H9 (cell line): Measurements from ENCODE around the gene UTF1. TPM values are rescaled to one million over a fixed set of nuclear protein-coding genes. Genes with fewer than 3 reads are reported as not detected.

Source experiments
- DNase-seq: peaks from one replicate; pipeline ENCODE4 v3.0.0-alpha.2; 2017
- H2AFZ ChIP-seq: one replicate; pipeline ENCODE4 v1.6.1; 2013; ENCODE audit warnings: mild to moderate bottlenecking, low read length, control low read depth, moderate library complexity
- H2AK5ac ChIP-seq: 2 replicates; pipeline ENCODE4 v1.6.1; 2013; ENCODE audit warnings: low read length, control low read depth, mixed read lengths; ENCODE audit not compliant: insufficient read length
- H2BK120ac ChIP-seq: one replicate; pipeline ENCODE4 v1.6.1; 2013; ENCODE audit warnings: low read depth, mild to moderate bottlenecking, low read length, control low read depth, inconsistent platforms; ENCODE audit not compliant: poor library complexity, severe bottlenecking
- H2BK12ac ChIP-seq: 2 replicates; pipeline ENCODE4 v1.6.1; 2013; ENCODE audit warnings: low read length, control low read depth, mixed read lengths, low read depth; ENCODE audit not compliant: insufficient read length
- H2BK15ac ChIP-seq: 2 replicates; pipeline ENCODE4 v1.6.1; 2013; ENCODE audit warnings: low read depth, low read length, control low read depth
- H2BK20ac ChIP-seq: one replicate; pipeline ENCODE4 v1.6.1; 2013; ENCODE audit warnings: low read depth, mild to moderate bottlenecking, low read length, control low read depth, inconsistent platforms; ENCODE audit not compliant: poor library complexity, severe bottlenecking
- H2BK5ac ChIP-seq: 2 replicates; pipeline ENCODE4 v1.6.1; 2013; ENCODE audit warnings: low read length, control low read depth, mixed read lengths; ENCODE audit not compliant: insufficient read length
- H3K14ac ChIP-seq: 2 replicates; pipeline ENCODE4 v1.6.1; 2013; ENCODE audit warnings: low read length, control low read depth; ENCODE audit not compliant: insufficient read depth
- H3K18ac ChIP-seq: 2 replicates; pipeline ENCODE4 v1.6.1; 2013; ENCODE audit warnings: low read depth, mild to moderate bottlenecking, mixed read lengths, low read length, control low read depth; ENCODE audit not compliant: insufficient read length
- H3K23ac ChIP-seq: 2 replicates; pipeline ENCODE4 v1.6.1; 2013; ENCODE audit warnings: low read length, control low read depth, mixed read lengths, low read depth; ENCODE audit not compliant: insufficient read length
- H3K23me2 ChIP-seq: 2 replicates; pipeline ENCODE4 v1.6.1; 2013; ENCODE audit warnings: low read depth, mild to moderate bottlenecking, mixed read lengths, low read length, control low read depth; ENCODE audit not compliant: insufficient read length, poor library complexity, severe bottlenecking
- H3K27ac ChIP-seq: 2 replicates; pipeline ENCODE4 v1.5.1; 2013; ENCODE audit warnings: low read length, control low read depth, mixed read lengths, low read depth; ENCODE audit not compliant: insufficient read length
- H3K27me3 ChIP-seq: 2 replicates; pipeline ENCODE4 v1.6.1; 2013; ENCODE audit warnings: low read length, control low read depth, inconsistent platforms; ENCODE audit not compliant: insufficient read depth
- H3K4ac ChIP-seq: 2 replicates; pipeline ENCODE4 v1.6.1; 2013; ENCODE audit warnings: low read depth, mild to moderate bottlenecking, control low read depth, inconsistent platforms, low read length, moderate library complexity
- H3K4me1 ChIP-seq: 2 replicates; pipeline ENCODE4 v1.6.1; 2013; ENCODE audit warnings: low read length, control low read depth, inconsistent platforms; ENCODE audit not compliant: insufficient read depth
- H3K4me2 ChIP-seq: 2 replicates; pipeline ENCODE4 v1.6.1; 2013; ENCODE audit warnings: low read length, control low read depth, mixed read lengths; ENCODE audit not compliant: insufficient read length, insufficient read depth
- H3K56ac ChIP-seq: 2 replicates; pipeline ENCODE4 v1.6.1; 2013; ENCODE audit warnings: low read depth, mild to moderate bottlenecking, mixed read lengths, low read length, control low read depth; ENCODE audit not compliant: insufficient read length
- H3K79me1 ChIP-seq: 2 replicates; pipeline ENCODE4 v1.6.1; 2013; ENCODE audit warnings: low read depth, mild to moderate bottlenecking, moderate library complexity, low read length, control low read depth, inconsistent platforms; ENCODE audit not compliant: insufficient read depth, poor library complexity, severe bottlenecking
- H3K79me2 ChIP-seq: 2 replicates; pipeline ENCODE4 v1.6.1; 2013; ENCODE audit warnings: low read length, control low read depth, inconsistent platforms; ENCODE audit not compliant: insufficient read depth
- H3K9ac ChIP-seq: 2 replicates; pipeline ENCODE4 v1.6.1; 2013; ENCODE audit warnings: low read length, control low read depth, mixed read lengths; ENCODE audit not compliant: insufficient read length; ENCODE audit errors: extremely low read depth
- H3K9me3 ChIP-seq: one replicate; pipeline ENCODE4 v1.6.1; 2013; ENCODE audit warnings: low read depth, low read length, inconsistent platforms; ENCODE audit not compliant: control insufficient read depth
- H3T11ph ChIP-seq: one replicate; pipeline ENCODE4 v1.6.1; 2013; ENCODE audit warnings: mild to moderate bottlenecking, low read length, control low read depth, inconsistent platforms
- H4K20me1 ChIP-seq: one replicate; pipeline ENCODE4 v1.6.1; 2013; ENCODE audit not compliant: control insufficient read depth, insufficient read length, insufficient read depth
- H4K5ac ChIP-seq: 2 replicates; pipeline ENCODE4 v1.6.1; 2013; ENCODE audit warnings: low read depth, mild to moderate bottlenecking, mixed read lengths, low read length, control low read depth; ENCODE audit not compliant: insufficient read length
- H4K8ac ChIP-seq: replicated peaks from 2 replicates; pipeline ENCODE4 v1.6.1; 2013; ENCODE audit warnings: low read length, control low read depth, mixed read lengths, low read depth; ENCODE audit not compliant: insufficient read length
- H4K91ac ChIP-seq: 2 replicates; pipeline ENCODE4 v1.6.1; 2013; ENCODE audit warnings: low read depth, mild to moderate bottlenecking, moderate library complexity, mixed read lengths, low read length, control low read depth; ENCODE audit not compliant: insufficient read length
- H3K27ac Mint-ChIP-seq, 3 experiments: 2 replicates in 2 of 3; 3 replicates in 1 of 3; pipeline ENCODE4 v1.8.0; 2020 to 2021; ENCODE audit warnings: mixed read lengths in 3 of 3, mild to moderate bottlenecking in 1 of 3, moderate library complexity in 1 of 3
- H3K27me3 Mint-ChIP-seq: 2 replicates; pipeline ENCODE4 v1.8.0; 2021; ENCODE audit warnings: low read depth, mild to moderate bottlenecking, moderate library complexity, mixed read lengths
- H3K36me3 Mint-ChIP-seq, 3 experiments: 2 replicates in 2 of 3; 3 replicates in 1 of 3; pipeline ENCODE4 v1.8.0; 2020 to 2021; ENCODE audit warnings: low read depth in 3 of 3, mixed read lengths in 3 of 3; ENCODE audit not compliant: insufficient read depth in 1 of 3
- H3K4me1 Mint-ChIP-seq, 2 experiments: 2 replicates each; pipeline ENCODE4 v1.8.0; 2020; ENCODE audit warnings: mixed read lengths in 2 of 2
- H3K4me3 Mint-ChIP-seq, 2 experiments: 2 replicates in 1 of 2; 3 replicates in 1 of 2; pipeline ENCODE4 v1.8.0; 2020 to 2021; ENCODE audit warnings: mild to moderate bottlenecking in 2 of 2, mixed read lengths in 2 of 2, moderate library complexity in 1 of 2
- H3K9me3 Mint-ChIP-seq, 2 experiments: 2 replicates in 1 of 2; 3 replicates in 1 of 2; pipeline ENCODE4 v1.8.0; 2020; ENCODE audit warnings: mild to moderate bottlenecking in 2 of 2, mixed read lengths in 2 of 2, moderate library complexity in 1 of 2
- CTCF ChIP-seq: fragments of 200-600 bp; sonication (generic); conservative IDR thresholded peaks from 3 replicates; pipeline ENCODE4 v1.8.0; 2021; ENCODE audit warnings: antibody characterized with exemption, mild to moderate bottlenecking
- WGBS: extraction: QIAGEN DNeasy Blood & Tissue Kit; methylation state at CpG from one replicate; pipeline ENCODE4 v1.1.7; 2013; ENCODE audit warnings: missing lambda C conversion rate, low lambda C conversion rate, mixed read lengths; ENCODE audit not compliant: insufficient read length; ENCODE audit errors: extremely low coverage; 5-methylcytosine and 5-hydroxymethylcytosine counted together
- total RNA-seq: library from RNA; stranded (reverse); gene quantifications from 2 replicates; pipeline ENCODE4 v1.2.1, GENCODE V29; 2021

Gene UTF1
- total RNA-seq, 1 experiment from 2014 or later, result 31.5 TPM

GRCh38 chr10:133202778-133203651, 27.0 kb upstream of the UTF1 start:
- no peak overlapping the region for H2AFZ ChIP-seq
- H3K4me2 ChIP-seq, result no peak overlapping the region
- H3K4me1 Mint-ChIP-seq, result no peaks in the 10 kb centered on the region
- no peak for TF ChIP-seq CTCF
- H3K23me2 ChIP-seq, result no peaks in the 10 kb centered on the region
- no peak overlapping the region for H2AK5ac ChIP-seq
- no peak overlapping the region for H3K56ac ChIP-seq
- no peaks in the 10 kb centered on the region; the same call in 1 of the 2 replicates for H3K27me3 Mint-ChIP-seq
- H3K18ac ChIP-seq, result no peak overlapping the region
- no peak overlapping the region for H3K14ac ChIP-seq
- H3K9me3 Mint-ChIP-seq, result no peaks in the 10 kb centered on the region
- H3K79me1 ChIP-seq, result no peaks in the 10 kb centered on the region
- no peak overlapping the region for H3K4ac ChIP-seq
- no peak for DNase-seq
- H3K36me3 Mint-ChIP-seq, result peaks cover 1 to 5% (median 2%) of the 10 kb centered on the region in 3 experiments; a peak in 3 of 7 replicates
- H3K4me3 Mint-ChIP-seq, result no peak overlapping the region
- no peak overlapping the region for H3T11ph ChIP-seq
- no peaks in the 10 kb centered on the region for H3K27me3 ChIP-seq
- H4K5ac ChIP-seq, result no peak overlapping the region
- H4K20me1 ChIP-seq, result no peaks in the 10 kb centered on the region
- no peak overlapping the region for H2BK5ac ChIP-seq
- no peak overlapping the region for H2BK120ac ChIP-seq
- no peak overlapping the region for H4K8ac ChIP-seq
- H3K23ac ChIP-seq, result no peak overlapping the region
- H3K4me1 ChIP-seq, result no peaks in the 10 kb centered on the region
- H2BK20ac ChIP-seq, result no peak overlapping the region
- H3K9ac ChIP-seq, result no peak overlapping the region
- H2BK12ac ChIP-seq, result no peak overlapping the region
- H3K27ac ChIP-seq, result no peak overlapping the region
- H3K27ac Mint-ChIP-seq, result no peak overlapping the region; a peak in 1 of 7 replicates
- no CpG with 5 or more reads among the region's 62 CpGs for WGBS
- H2BK15ac ChIP-seq, result no peak overlapping the region
- no peaks in the 10 kb centered on the region for H3K79me2 ChIP-seq
- H3K9me3 ChIP-seq, result no peaks in the 10 kb centered on the region
- no peak overlapping the region for H4K91ac ChIP-seq
